IPS-15b (cell line): Measurements from ENCODE around the gene MAGEL2.

Source experiments
- H3K27me3 ChIP-seq: one replicate; pipeline ENCODE4 v1.6.1; 2013; ENCODE audit warnings: low read length; ENCODE audit not compliant: control insufficient read depth, insufficient read depth
- H3K36me3 ChIP-seq: one replicate; pipeline ENCODE4 v1.6.1; 2013; ENCODE audit warnings: low read length; ENCODE audit not compliant: control insufficient read depth, insufficient read depth
- H3K4me1 ChIP-seq: one replicate; pipeline ENCODE4 v1.6.1; 2013; ENCODE audit warnings: mild to moderate bottlenecking, low read length; ENCODE audit not compliant: control insufficient read depth, insufficient read depth
- H3K4me3 ChIP-seq: one replicate; pipeline ENCODE4 v1.5.1; 2013; ENCODE audit warnings: low read depth, low read length
- H3K9ac ChIP-seq: one replicate; pipeline ENCODE4 v1.6.1; 2013; ENCODE audit warnings: low read depth, mild to moderate bottlenecking, low read length
- H3K9me3 ChIP-seq: one replicate; pipeline ENCODE4 v1.6.1; 2013; ENCODE audit warnings: mild to moderate bottlenecking, low read length; ENCODE audit not compliant: control insufficient read depth, insufficient read depth

Gene MAGEL2

GRCh38 chr15:23647421-23648370, at the start of gene MAGEL2:
MAGEL2 (minus strand) TSS chr15:23647867; CDS start chr15:23647742, 125 bp downstream.
- Histone ChIP-seq H3K9ac (peak within 1 kb of the TSS; percentile 98), H3K4me1 (peaks cover 2% of the 10 kb centered on the region), H3K4me3 (peak within 1 kb of the TSS; percentile 87), H3K9me3 (no peaks in the 10 kb centered on the region), H3K36me3 (no peaks in the 10 kb centered on the region), H3K27me3 (peaks cover 6% of the 10 kb centered on the region)

GRCh38 chr15:23695282-23695681, 47.6 kb upstream of the MAGEL2 start:
- no peak overlapping the region for H3K9ac ChIP-seq
- no peak overlapping the region for H3K4me3 ChIP-seq
- no peaks in the 10 kb centered on the region for H3K9me3 ChIP-seq
- H3K36me3 ChIP-seq, result no peaks in the 10 kb centered on the region
- no peaks in the 10 kb centered on the region for H3K27me3 ChIP-seq
- peaks cover 4% of the 10 kb centered on the region for H3K4me1 ChIP-seq

GRCh38 chr15:23694592-23694991, 46.9 kb upstream of the MAGEL2 start:
- Histone ChIP-seq H3K9me3 (no peaks in the 10 kb centered on the region), H3K4me1 (peaks cover 4% of the 10 kb centered on the region), H3K4me3 (no peak overlapping the region), H3K9ac (no peak overlapping the region), H3K36me3 (no peaks in the 10 kb centered on the region), H3K27me3 (no peaks in the 10 kb centered on the region)

- no peak overlapping the region for H3K4me3 ChIP-seq
- H3K9me3 ChIP-seq, result no peaks in the 10 kb centered on the region
- no peak overlapping the region for H3K9ac ChIP-seq
- no peaks in the 10 kb centered on the region for H3K36me3 ChIP-seq
- H3K27me3 ChIP-seq, result peaks cover 9% of the 10 kb centered on the region
- peaks cover 4% of the 10 kb centered on the region for H3K4me1 ChIP-seq
These were observed 42.8 kb upstream of the MAGEL2 start for GRCh38 chr15:23690450-23690852.

GRCh38 chr15:23690015-23690414, 42.3 kb upstream of the MAGEL2 start:
- H3K9ac ChIP-seq, result no peak overlapping the region
- no peaks in the 10 kb centered on the region for H3K36me3 ChIP-seq
- H3K4me3 ChIP-seq, result no peak overlapping the region
- H3K9me3 ChIP-seq, result no peaks in the 10 kb centered on the region
- peaks cover 9% of the 10 kb centered on the region for H3K27me3 ChIP-seq
- H3K4me1 ChIP-seq, result peaks cover 4% of the 10 kb centered on the region

- peak within 1 kb of the TSS; percentile 85 for H3K4me3 ChIP-seq
- no peaks in the 10 kb centered on the region for H3K9me3 ChIP-seq
- H3K36me3 ChIP-seq, result no peaks in the 10 kb centered on the region
- peak within 1 kb of the TSS; percentile 26 for H3K9ac ChIP-seq
- peaks cover 9% of the 10 kb centered on the region for H3K27me3 ChIP-seq
- H3K4me1 ChIP-seq, result peaks cover 4% of the 10 kb centered on the region
These were observed 39.4 kb upstream of the MAGEL2 start, which contains the start of gene NDN for GRCh38 chr15:23687143-23687470. NDN (minus strand) TSS chr15:23687305; CDS start chr15:23687217, 88 bp downstream.

GRCh38 chr15:23686466-23687142, 38.9 kb upstream of the MAGEL2 start:
- Histone ChIP-seq H3K36me3 (no peaks in the 10 kb centered on the region), H3K9ac (peak overlapping the region; percentile 26), H3K9me3 (no peaks in the 10 kb centered on the region), H3K4me3 (peak overlapping the region; percentile 85), H3K27me3 (peaks cover 9% of the 10 kb centered on the region), H3K4me1 (peaks cover 4% of the 10 kb centered on the region)

GRCh38 chr15:23671481-23671880, 23.8 kb upstream of the MAGEL2 start:
- Histone ChIP-seq H3K4me1 (no peaks in the 10 kb centered on the region), H3K36me3 (no peaks in the 10 kb centered on the region), H3K9me3 (no peaks in the 10 kb centered on the region), H3K9ac (no peak overlapping the region), H3K27me3 (no peaks in the 10 kb centered on the region), H3K4me3 (no peak overlapping the region)

GRCh38 chr15:23670970-23671369, 23.3 kb upstream of the MAGEL2 start:
- Histone ChIP-seq H3K9me3 (no peaks in the 10 kb centered on the region), H3K27me3 (no peaks in the 10 kb centered on the region), H3K4me1 (no peaks in the 10 kb centered on the region), H3K36me3 (no peaks in the 10 kb centered on the region), H3K9ac (no peak overlapping the region), H3K4me3 (no peak overlapping the region)

GRCh38 chr15:23663232-23663631, 15.6 kb upstream of the MAGEL2 start:
- Histone ChIP-seq H3K4me3 (no peak overlapping the region), H3K4me1 (no peaks in the 10 kb centered on the region)

GRCh38 chr15:23648920-23649515, 1.4 kb upstream of the MAGEL2 start:
- Histone ChIP-seq H3K9ac (no peak overlapping the region), H3K27me3 (peaks cover 6% of the 10 kb centered on the region), H3K4me3 (no peak overlapping the region), H3K4me1 (peaks cover 2% of the 10 kb centered on the region), H3K36me3 (no peaks in the 10 kb centered on the region), H3K9me3 (no peaks in the 10 kb centered on the region)

More at GRCh38 chr15:23663232-23663631, 15.6 kb upstream of the MAGEL2 start:
- H3K36me3 ChIP-seq, result no peaks in the 10 kb centered on the region
- H3K27me3 ChIP-seq, result no peaks in the 10 kb centered on the region
- no peaks in the 10 kb centered on the region for H3K9me3 ChIP-seq
- no peak overlapping the region for H3K9ac ChIP-seq
